SK-N-SH (cell line): Measurements from ENCODE around the gene TIMM10B. TPM values are rescaled to one million over a fixed set of nuclear protein-coding genes. Genes with fewer than 3 reads are reported as not detected.

Experiments
- CTCF ChIA-PET: fragments of 300-600, 350-600 bp; formaldehyde crosslinking; extraction: SDS; loops from one replicate; lab custom pipeline; 2021; lab: Yijun Ruan, JAX
- POLR2A ChIA-PET: fragments of 350-600 bp; sonication (Branson Sonifier 250); formaldehyde crosslinking; extraction: SDS; loops from one replicate; lab custom pipeline; 2020; ENCODE audit warnings: antibody characterized with exemption, inconsistent platforms; lab: Yijun Ruan, JAX
- DNase-seq: peaks from one replicate; pipeline ENCODE4 v3.0.0; 2012
- H2AFZ ChIP-seq: fragments of 200-600 bp; sonication (generic); 2 replicates; pipeline ENCODE4 v1.8.1; 2016; ENCODE audit warnings: antibody characterized with exemption, mild to moderate bottlenecking, low read depth
- H3F3A ChIP-seq: fragments of 200-600 bp; sonication (generic); replicated peaks from 2 replicates; pipeline ENCODE3; 2016; ENCODE audit warnings: antibody characterized with exemption, mild to moderate bottlenecking; ENCODE audit not compliant: insufficient read depth
- H3K27ac ChIP-seq, 2 experiments: fragments of 200-500 bp in 1 of 2; fragments of 200-600 bp in 1 of 2; sonication (Bioruptor generic) in 1 of 2; sonication (generic), shearing (Covaris generic) in 1 of 2; 2 replicates each; pipeline versions ENCODE4 v1.5.1 to v1.6.1; 2014 to 2016; ENCODE audit warnings: low read depth in 2 of 2, inconsistent platforms in 1 of 2, low read length in 1 of 2, mild to moderate bottlenecking in 1 of 2, mixed read lengths in 1 of 2
- H3K27me3 ChIP-seq: fragments of 200-600 bp; sonication (generic), shearing (Covaris generic); 2 replicates; pipeline ENCODE4 v1.6.1; 2016; ENCODE audit warnings: mixed run types; ENCODE audit not compliant: insufficient read depth
- H3K36me3 ChIP-seq, 2 experiments: fragments of 200-500 bp in 1 of 2; fragments of 200-600 bp in 1 of 2; sonication (Bioruptor generic) in 1 of 2; sonication (generic) in 1 of 2; replicated peaks in 1 of 2; 2 replicates each; pipeline versions ENCODE3 to v1.5.1; 2014 to 2016; ENCODE audit warnings: low read length in 1 of 2, mild to moderate bottlenecking in 1 of 2; ENCODE audit not compliant: insufficient read depth in 2 of 2, control insufficient read depth in 1 of 2
- H3K4me1 ChIP-seq, 2 experiments: fragments of 200-500 bp in 1 of 2; fragments of 200-600 bp in 1 of 2; sonication (Bioruptor generic) in 1 of 2; sonication (generic), shearing (Covaris generic) in 1 of 2; 2 replicates each; pipeline versions ENCODE4 v1.5.1 to v1.6.1; 2014 to 2016; ENCODE audit warnings: low read depth in 1 of 2, low read length in 1 of 2, mixed run types in 1 of 2; ENCODE audit not compliant: insufficient read depth in 2 of 2, control insufficient read depth in 1 of 2
- H3K4me2 ChIP-seq: fragments of 200-600 bp; sonication (generic), shearing (Covaris generic); 2 replicates; pipeline ENCODE4 v1.6.1; 2017; ENCODE audit warnings: mixed run types
- H3K4me3 ChIP-seq, 2 experiments: fragments of 200-500 bp in 1 of 2; fragments of 200-600 bp in 1 of 2; sonication (Bioruptor generic) in 1 of 2; sonication (generic), shearing (Covaris generic) in 1 of 2; 2 replicates each; pipeline versions ENCODE4 v1.5.1 to v1.8.1; 2014 to 2016; ENCODE audit warnings: low read depth in 2 of 2, inconsistent platforms in 1 of 2, low read length in 1 of 2, mild to moderate bottlenecking in 1 of 2, mixed read lengths in 1 of 2, moderate library complexity in 1 of 2
- H3K79me2 ChIP-seq: fragments of 200-600 bp; sonication (generic); 2 replicates; pipeline ENCODE4 v1.8.1; 2017; ENCODE audit warnings: mild to moderate bottlenecking; ENCODE audit not compliant: insufficient read depth
- H3K9ac ChIP-seq: fragments of 200-600 bp; sonication (generic); 2 replicates; pipeline ENCODE4 v1.6.1; 2017; ENCODE audit warnings: mixed run types
- H3K9me2 ChIP-seq: fragments of 200-600 bp; sonication (generic); 2 replicates; pipeline ENCODE4 v1.6.1; 2017; ENCODE audit warnings: mixed run types
- H3K9me3 ChIP-seq: fragments of 200-600 bp; sonication (generic); 2 replicates; pipeline ENCODE4 v1.6.1; 2017; ENCODE audit warnings: mixed run types, mild to moderate bottlenecking, moderate library complexity
- H4K20me1 ChIP-seq: fragments of 200-600 bp; sonication (generic); 2 replicates; pipeline ENCODE4 v1.6.1; 2017; ENCODE audit warnings: mild to moderate bottlenecking, mixed run types; ENCODE audit not compliant: insufficient read depth
- CHD2 ChIP-seq: fragments of 150-350 bp; IDR thresholded peaks from 2 replicates; pipeline ENCODE4 v1.6.1; 2018; ENCODE audit warnings: low read length; ENCODE audit not compliant: partially characterized antibody
- ELF1 ChIP-seq: IDR thresholded peaks from 2 replicates; pipeline ENCODE4 v1.4.0; 2012
- EP300 ChIP-seq, 2 experiments: IDR thresholded peaks; 2 replicates each; pipeline versions ENCODE4 v1.4.0 to v1.6.1; 2012; ENCODE audit warnings: borderline replicate concordance in 1 of 2, low read depth in 1 of 2, low read length in 1 of 2
- EZH2phosphoT487 ChIP-seq: fragments of 200-600 bp; sonication (generic); IDR thresholded peaks from 2 replicates; pipeline ENCODE4 v1.6.1; 2017; ENCODE audit warnings: low read depth, mixed run types, mild to moderate bottlenecking, antibody characterized with exemption, moderate library complexity, borderline replicate concordance
- FOSL2 ChIP-seq: IDR thresholded peaks from 2 replicates; pipeline ENCODE4 v1.4.0; 2012; ENCODE audit warnings: low read depth, mild to moderate bottlenecking, moderate library complexity, borderline replicate concordance
- FOXM1 ChIP-seq: IDR thresholded peaks from 2 replicates; pipeline ENCODE4 v1.4.0; 2012; ENCODE audit warnings: low read depth, mild to moderate bottlenecking
- GABPA ChIP-seq: IDR thresholded peaks from 2 replicates; pipeline ENCODE4 v1.4.0; 2012; ENCODE audit warnings: low read depth, mild to moderate bottlenecking
- MAX ChIP-seq: IDR thresholded peaks from 2 replicates; pipeline ENCODE4 v1.4.0; 2012; ENCODE audit warnings: low read depth
- MEF2A ChIP-seq: IDR thresholded peaks from 2 replicates; pipeline ENCODE4 v1.4.0; 2012; ENCODE audit warnings: low read depth, borderline replicate concordance
- NFIC ChIP-seq: IDR thresholded peaks from 2 replicates; pipeline ENCODE4 v1.4.0; 2012; ENCODE audit warnings: borderline replicate concordance
- POLR2AphosphoS5 ChIP-seq: IDR thresholded peaks from 2 replicates; pipeline ENCODE4 v1.6.1; 2012; ENCODE audit warnings: low read depth, low read length
- RAD21 ChIP-seq: IDR thresholded peaks from 2 replicates; pipeline ENCODE4 v1.6.1; 2012; ENCODE audit warnings: mild to moderate bottlenecking, low read length
- RCOR1 ChIP-seq: fragments of 150-350 bp; IDR thresholded peaks from 2 replicates; pipeline ENCODE4 v1.6.1; 2017; ENCODE audit warnings: antibody characterized with exemption, low read length
- RFX5 ChIP-seq: IDR thresholded peaks from 2 replicates; pipeline ENCODE4 v1.6.1; 2012; ENCODE audit warnings: mild to moderate bottlenecking, improper control_type of control experiment, low read length
- RXRA ChIP-seq: IDR thresholded peaks from 2 replicates; pipeline ENCODE4 v1.4.0; 2012; ENCODE audit warnings: low read depth, mild to moderate bottlenecking, borderline replicate concordance
- SIN3A ChIP-seq: IDR thresholded peaks from 2 replicates; pipeline ENCODE4 v1.6.1; 2012; ENCODE audit warnings: low read depth, mild to moderate bottlenecking, low read length, moderate library complexity, borderline replicate concordance
- TCF12 ChIP-seq: IDR thresholded peaks from 2 replicates; pipeline ENCODE4 v1.4.0; 2012
- USF2 ChIP-seq: fragments of 150-350 bp; IDR thresholded peaks from 2 replicates; pipeline ENCODE4 v1.6.1; 2017; ENCODE audit warnings: antibody characterized with exemption, low read length, low read depth, borderline replicate concordance
- YY1 ChIP-seq: IDR thresholded peaks from 2 replicates; pipeline ENCODE4 v1.4.0; 2012; ENCODE audit warnings: low read depth, mild to moderate bottlenecking
- WGBS: methylation state at CpG from one replicate; pipeline ENCODE4 v1.1.6; 2017; ENCODE audit warnings: low lambda C conversion rate; 5-methylcytosine and 5-hydroxymethylcytosine counted together
- polyA plus RNA-seq, 3 experiments: library from polyadenylated mRNA; depleted of rRNA; stranded (reverse); fragments of >200 nt; gene quantifications; 2 replicates each; pipeline ENCODE4 v1.2.3, GENCODE V29; 2012
- TF ChIP-seq, protein P1 (sequence below): IDR thresholded peaks from 2 replicates; pipeline ENCODE4 v1.6.1; 2012; ENCODE audit warnings: mild to moderate bottlenecking, low read depth, low read length, moderate library complexity
- TF ChIP-seq, protein P2 (sequence below): IDR thresholded peaks from 2 replicates; pipeline ENCODE4; 2012

Gene TIMM10B
- polyA plus RNA-seq, 1 of the 3 experiments (the other 2 are of a cell fraction): 26.2 TPM

- TF ChIP-seq CHD2 (no peak), EP300 (IDR thresholded peaks at IDR 0.05; ENCODE audit: borderline replicate concordance in 1 of 2, low read depth in 1 of 2, low read length in 1 of 2) (no peak), POLR2AphosphoS5 (no peak), RFX5 (no peak), FOXM1 (no peak), GABPA (no peak)
- TF ChIP-seq, protein P1, sequence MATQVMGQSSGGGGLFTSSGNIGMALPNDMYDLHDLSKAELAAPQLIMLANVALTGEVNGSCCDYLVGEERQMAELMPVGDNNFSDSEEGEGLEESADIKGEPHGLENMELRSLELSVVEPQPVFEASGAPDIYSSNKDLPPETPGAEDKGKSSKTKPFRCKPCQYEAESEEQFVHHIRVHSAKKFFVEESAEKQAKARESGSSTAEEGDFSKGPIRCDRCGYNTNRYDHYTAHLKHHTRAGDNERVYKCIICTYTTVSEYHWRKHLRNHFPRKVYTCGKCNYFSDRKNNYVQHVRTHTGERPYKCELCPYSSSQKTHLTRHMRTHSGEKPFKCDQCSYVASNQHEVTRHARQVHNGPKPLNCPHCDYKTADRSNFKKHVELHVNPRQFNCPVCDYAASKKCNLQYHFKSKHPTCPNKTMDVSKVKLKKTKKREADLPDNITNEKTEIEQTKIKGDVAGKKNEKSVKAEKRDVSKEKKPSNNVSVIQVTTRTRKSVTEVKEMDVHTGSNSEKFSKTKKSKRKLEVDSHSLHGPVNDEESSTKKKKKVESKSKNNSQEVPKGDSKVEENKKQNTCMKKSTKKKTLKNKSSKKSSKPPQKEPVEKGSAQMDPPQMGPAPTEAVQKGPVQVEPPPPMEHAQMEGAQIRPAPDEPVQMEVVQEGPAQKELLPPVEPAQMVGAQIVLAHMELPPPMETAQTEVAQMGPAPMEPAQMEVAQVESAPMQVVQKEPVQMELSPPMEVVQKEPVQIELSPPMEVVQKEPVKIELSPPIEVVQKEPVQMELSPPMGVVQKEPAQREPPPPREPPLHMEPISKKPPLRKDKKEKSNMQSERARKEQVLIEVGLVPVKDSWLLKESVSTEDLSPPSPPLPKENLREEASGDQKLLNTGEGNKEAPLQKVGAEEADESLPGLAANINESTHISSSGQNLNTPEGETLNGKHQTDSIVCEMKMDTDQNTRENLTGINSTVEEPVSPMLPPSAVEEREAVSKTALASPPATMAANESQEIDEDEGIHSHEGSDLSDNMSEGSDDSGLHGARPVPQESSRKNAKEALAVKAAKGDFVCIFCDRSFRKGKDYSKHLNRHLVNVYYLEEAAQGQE: no peak
- TF ChIP-seq, protein P2, sequence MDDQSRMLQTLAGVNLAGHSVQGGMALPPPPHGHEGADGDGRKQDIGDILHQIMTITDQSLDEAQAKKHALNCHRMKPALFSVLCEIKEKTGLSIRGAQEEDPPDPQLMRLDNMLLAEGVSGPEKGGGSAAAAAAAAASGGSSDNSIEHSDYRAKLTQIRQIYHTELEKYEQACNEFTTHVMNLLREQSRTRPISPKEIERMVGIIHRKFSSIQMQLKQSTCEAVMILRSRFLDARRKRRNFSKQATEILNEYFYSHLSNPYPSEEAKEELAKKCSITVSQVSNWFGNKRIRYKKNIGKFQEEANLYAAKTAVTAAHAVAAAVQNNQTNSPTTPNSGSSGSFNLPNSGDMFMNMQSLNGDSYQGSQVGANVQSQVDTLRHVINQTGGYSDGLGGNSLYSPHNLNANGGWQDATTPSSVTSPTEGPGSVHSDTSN: no peak
These were observed 599 bp downstream of the TIMM10B start (continued) for GRCh38 chr11:6481924-6482275.

DNA sequence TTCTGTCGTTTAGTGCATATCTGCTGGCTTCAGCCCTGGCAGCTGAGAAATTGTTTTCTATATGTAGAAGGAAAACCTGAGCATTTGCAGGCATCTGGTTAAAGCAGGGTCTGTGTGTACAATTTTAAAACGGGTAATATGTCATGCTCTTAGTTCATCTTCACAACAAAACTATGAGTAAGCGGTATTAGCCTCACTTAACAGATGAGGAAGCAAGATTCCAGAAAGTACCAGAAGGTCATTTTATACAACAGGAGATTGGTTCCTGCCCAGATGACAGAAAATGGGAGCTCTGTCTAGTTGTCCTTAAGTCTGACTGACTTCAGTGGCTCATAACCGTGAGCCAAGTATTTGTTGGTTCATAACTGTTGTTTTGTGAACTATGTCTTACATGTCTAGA, 1.1 kb downstream of the TIMM10B start:
- peak overlapping the region; percentile 99 for H3K4me2 ChIP-seq
- no peak overlapping the region for H2AFZ ChIP-seq
- peak overlapping the region in 1 of 2 experiments; percentile 84; a peak in 1 of 4 replicates for H3K27ac ChIP-seq
- CTCF ChIA-PET: interaction anchor here (1.0 to 2.1 kb wide), 9 partner anchors 15 to 231 kb away, joined by 3 to 8 read pairs (median 4); partner anchors contain the start of genes DNHD1 and MRPL17
- H3K9me2 ChIP-seq: no peaks in the 10 kb centered on the region
- TF ChIP-seq RFX5 (no peak), MEF2A (no peak), CHD2 (no peak), MAX (no peak), YY1 (no peak), FOSL2 (no peak), RAD21 (no peak), GABPA (no peak), TCF12 (no peak), EZH2phosphoT487 (no peak), FOXM1 (no peak), SIN3A (no peak), RCOR1 (no peak), NFIC (no peak), USF2 (no peak), ELF1 (no peak), RXRA (no peak)
- TF ChIP-seq, protein P2: no peak
- TF ChIP-seq, all 33 proteins: peak for 0
- H3K79me2 ChIP-seq: peaks cover 79% of the 10 kb centered on the region
- peaks cover 6% of the 10 kb centered on the region; the same call in 1 of the 2 replicates for H4K20me1 ChIP-seq
- H3K27me3 ChIP-seq: no peaks in the 10 kb centered on the region
- H3K9ac ChIP-seq: peak overlapping the region; percentile 96
- H3K4me3 ChIP-seq: peak overlapping the region; percentile 89 to 100
- peaks cover 43 to 71% of the 10 kb centered on the region in 2 experiments for H3K36me3 ChIP-seq
- no peak for DNase-seq
- no peaks in the 10 kb centered on the region for H3K9me3 ChIP-seq
- peaks cover 10% of the 10 kb centered on the region for H3F3A ChIP-seq
- POLR2A ChIA-PET: interaction anchor here (1.2 to 1.6 kb wide), 3 partner anchors 8 to 15 kb away, joined by 4 to 9 read pairs (median 4); partner anchors contain the start of genes DNHD1 and TRIM3
- H3K4me1 ChIP-seq: peaks cover 12 to 21% of the 10 kb centered on the region in 2 experiments
- 54% methylated on average over 4 of the region's 4 CpGs for WGBS
